Esophagus (tissue), 2 donors: ENCODE data around the gene TLR4. TPM values are rescaled to one million over a fixed set of nuclear protein-coding genes. Genes with fewer than 3 reads are reported as not detected.

ENCODE experiments used
- H3K27ac ChIP-seq, 2 donors: one replicate each; pipeline ENCODE4 v1.5.1; 2013; ENCODE audit warnings: low read depth in 2 of 2, mild to moderate bottlenecking in 2 of 2, inconsistent platforms in 1 of 2, low read length in 1 of 2, moderate library complexity in 1 of 2
- H3K27me3 ChIP-seq, 2 donors: one replicate each; pipeline ENCODE4 v1.6.1; 2013; ENCODE audit warnings: low read length in 2 of 2, control low read depth in 1 of 2, mild to moderate bottlenecking in 1 of 2; ENCODE audit not compliant: insufficient read depth in 2 of 2, control insufficient read depth in 1 of 2
- H3K36me3 ChIP-seq, 2 donors: one replicate each; pipeline ENCODE4 v1.6.1; 2013; ENCODE audit warnings: low read length in 1 of 2; ENCODE audit not compliant: control insufficient read depth in 2 of 2, insufficient read depth in 2 of 2
- H3K4me1 ChIP-seq, 2 donors: one replicate each; pipeline ENCODE4 v1.6.1; 2013; ENCODE audit warnings: low read length in 1 of 2; ENCODE audit not compliant: control insufficient read depth in 2 of 2, insufficient read depth in 2 of 2
- H3K4me3 ChIP-seq, 2 donors: one replicate each; pipeline ENCODE4 v1.5.1; 2013; ENCODE audit warnings: low read length in 2 of 2, mild to moderate bottlenecking in 2 of 2, low read depth in 1 of 2, moderate library complexity in 1 of 2
- H3K9me3 ChIP-seq, 2 donors: one replicate each; pipeline ENCODE4 v1.6.1; 2013; ENCODE audit warnings: mild to moderate bottlenecking in 2 of 2, low read depth in 1 of 2, low read length in 1 of 2, moderate library complexity in 1 of 2; ENCODE audit not compliant: control insufficient read depth in 2 of 2, insufficient read depth in 1 of 2
- WGBS, 2 donors: extraction: QIAGEN DNeasy Blood & Tissue Kit; methylation state at CpG; one replicate each; pipeline ENCODE4 v1.1.7; 2013; 5-methylcytosine and 5-hydroxymethylcytosine counted together
- polyA plus RNA-seq, 2 donors: library from polyadenylated mRNA; stranded (reverse); fragments of 200-250 nt; gene quantifications; one replicate each; pipeline ENCODE4 v1.2.3, GENCODE V29; 2013
- donor health status: healthy with polysubstance abuse.
- donor health status: Bipolar disorder and iron deficiency.

TLR4 gene
- polyA plus RNA-seq, 2 donors = 0.47 TPM

GRCh38 chr9:117722108-117722761 lies 18.0 kb downstream of the TLR4 start:
- H3K4me1 ChIP-seq = no peaks in the 10 kb centered on the region

GRCh38 chr9:117723986-117724625 lies 19.9 kb downstream of the TLR4 start:
- WGBS, 2 donors = 50 to 63% methylated on average over 3 of the region's 3 CpGs
- Histone ChIP-seq H3K27ac (no peak overlapping the region), H3K9me3 (no peaks in the 10 kb centered on the region), H3K27me3 (no peaks in the 10 kb centered on the region), H3K4me3 (no peak overlapping the region), H3K4me1 (no peaks in the 10 kb centered on the region), H3K36me3 (no peaks in the 10 kb centered on the region)

More at GRCh38 chr9:117722108-117722761, 18.0 kb downstream of the TLR4 start:
- Histone ChIP-seq H3K36me3 (no peaks in the 10 kb centered on the region), H3K27me3 (no peaks in the 10 kb centered on the region), H3K27ac (no peak overlapping the region), H3K9me3 (no peaks in the 10 kb centered on the region), H3K4me3 (no peak overlapping the region)
- WGBS, 2 donors = 73 to 80% methylated on average over 6 of the region's 6 CpGs

GRCh38 chr9:117725426-117725887 lies 21.3 kb downstream of the TLR4 start:
- Histone ChIP-seq H3K27ac (no peak overlapping the region), H3K9me3 (no peaks in the 10 kb centered on the region), H3K4me3 (no peak overlapping the region), H3K4me1 (no peaks in the 10 kb centered on the region), H3K27me3 (no peaks in the 10 kb centered on the region), H3K36me3 (no peaks in the 10 kb centered on the region)
- 40 to 65% methylated on average over 2 of the region's 2 CpGs for WGBS, 2 donors

- WGBS, 2 donors = 75 to 84% methylated on average over 2 of the region's 2 CpGs
- no peak overlapping the region for H3K4me3 ChIP-seq
- H3K9me3 ChIP-seq = no peaks in the 10 kb centered on the region
- H3K27me3 ChIP-seq = no peaks in the 10 kb centered on the region
- H3K36me3 ChIP-seq = no peaks in the 10 kb centered on the region
- no peak overlapping the region for H3K27ac ChIP-seq
- no peaks in the 10 kb centered on the region for H3K4me1 ChIP-seq
Observed at GRCh38 chr9:117729375-117729774, 25.2 kb downstream of the TLR4 start.

GRCh38 chr9:117732494-117732893 lies 28.3 kb downstream of the TLR4 start:
- Histone ChIP-seq H3K4me1 (no peaks in the 10 kb centered on the region), H3K27ac (no peak overlapping the region), H3K36me3 (no peaks in the 10 kb centered on the region), H3K9me3 (no peaks in the 10 kb centered on the region), H3K27me3 (no peaks in the 10 kb centered on the region), H3K4me3 (no peak overlapping the region)
- WGBS, 2 donors = 56 to 66% methylated on average over 6 of the region's 6 CpGs

DNA sequence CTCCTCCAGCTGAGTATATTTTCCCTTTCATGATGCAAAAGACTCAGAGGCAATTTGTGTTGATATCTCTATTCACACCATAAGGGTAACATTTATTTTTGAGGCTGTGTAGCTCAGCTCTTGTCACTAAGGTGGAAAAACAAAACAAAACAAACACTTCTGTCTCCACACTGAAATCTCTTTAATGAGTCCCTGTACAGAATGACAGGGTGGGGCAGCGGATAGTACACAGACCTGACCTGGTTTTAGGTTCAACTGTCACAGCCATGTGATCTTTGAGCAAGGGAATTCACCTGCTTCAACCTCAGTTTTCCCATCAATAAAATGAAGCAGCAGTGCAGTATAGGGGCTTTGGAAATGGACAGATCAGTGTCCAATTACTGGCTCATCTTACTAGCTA lies 29.3 kb downstream of the TLR4 start:
- no peaks in the 10 kb centered on the region for H3K9me3 ChIP-seq

GRCh38 chr9:117734082-117734481 lies 29.9 kb downstream of the TLR4 start:
- no peak overlapping the region for H3K27ac ChIP-seq
- H3K27me3 ChIP-seq = no peaks in the 10 kb centered on the region
- no peak overlapping the region for H3K4me3 ChIP-seq
- no peaks in the 10 kb centered on the region for H3K4me1 ChIP-seq
- H3K36me3 ChIP-seq = no peaks in the 10 kb centered on the region
- H3K9me3 ChIP-seq = no peaks in the 10 kb centered on the region
- WGBS, 2 donors = 84 to 85% methylated on average over 3 of the region's 3 CpGs

More for the DNA sequence above, 29.3 kb downstream of the TLR4 start:
- no peak overlapping the region for H3K4me3 ChIP-seq
- H3K36me3 ChIP-seq = no peaks in the 10 kb centered on the region
- no peaks in the 10 kb centered on the region for H3K4me1 ChIP-seq
- WGBS, 2 donors = 52 to 55% methylated on average over 1 of the region's 1 CpG
- no peak overlapping the region for H3K27ac ChIP-seq
- no peaks in the 10 kb centered on the region for H3K27me3 ChIP-seq

- no peaks in the 10 kb centered on the region for H3K27me3 ChIP-seq
- no peak overlapping the region for H3K4me3 ChIP-seq
- WGBS, 2 donors = 53 to 61% methylated on average over 2 of the region's 2 CpGs
- H3K4me1 ChIP-seq = no peaks in the 10 kb centered on the region
- H3K27ac ChIP-seq = no peak overlapping the region
- H3K36me3 ChIP-seq = no peaks in the 10 kb centered on the region
- no peaks in the 10 kb centered on the region for H3K9me3 ChIP-seq
Observed at GRCh38 chr9:117734523-117735314, 30.5 kb downstream of the TLR4 start.

- H3K4me1 ChIP-seq = no peaks in the 10 kb centered on the region
- no peak overlapping the region for H3K4me3 ChIP-seq
- WGBS, 2 donors = 53 to 69% methylated on average over 7 of the region's 7 CpGs
- no peak overlapping the region for H3K27ac ChIP-seq
- no peaks in the 10 kb centered on the region for H3K36me3 ChIP-seq
- H3K9me3 ChIP-seq = no peaks in the 10 kb centered on the region
- no peaks in the 10 kb centered on the region for H3K27me3 ChIP-seq
Observed at GRCh38 chr9:117737721-117738226, 33.6 kb downstream of the TLR4 start.
